CD14-positive monocyte (primary cell): Measurements from ENCODE around the gene FBN1. TPM values are rescaled to one million over a fixed set of nuclear protein-coding genes. Genes with fewer than 3 reads are reported as not detected.

ENCODE experiments used
- DNase-seq, 3 donors: peaks; one replicate each; pipeline ENCODE4 v3.0.0-alpha.2; 2011 to 2022
- H2AFZ ChIP-seq: 2 replicates; pipeline ENCODE4 v1.6.0; 2012; ENCODE audit warnings: mild to moderate bottlenecking, low read depth, low read length, inconsistent platforms; ENCODE audit not compliant: insufficient read depth, poor library complexity, severe bottlenecking
- H3K27ac ChIP-seq, 2 donors: 1 replicate in 1 of 2; 2 replicates in 1 of 2; pipeline ENCODE4 v1.5.1; 2012 to 2013; ENCODE audit warnings: low read length in 2 of 2, control low read depth in 1 of 2, inconsistent platforms in 1 of 2, low read depth in 1 of 2, mild to moderate bottlenecking in 1 of 2
- H3K27me3 ChIP-seq, 2 donors: one replicate each; pipeline versions ENCODE4 v1.6.0 to v1.6.1; 2011 to 2013; ENCODE audit warnings: low read length in 2 of 2; ENCODE audit not compliant: control insufficient read depth in 2 of 2, insufficient read depth in 2 of 2
- H3K36me3 ChIP-seq, 2 donors: replicated peaks in 1 of 2; 1 replicate in 1 of 2; 2 replicates in 1 of 2; pipeline versions ENCODE4 v1.5.1 to v1.6.1; 2012 to 2013; ENCODE audit warnings: low read length in 2 of 2, control low read depth in 1 of 2, inconsistent platforms in 1 of 2, mild to moderate bottlenecking in 1 of 2; ENCODE audit not compliant: insufficient read depth in 2 of 2, control insufficient read depth in 1 of 2
- H3K4me1 ChIP-seq, 2 donors: 1 replicate in 1 of 2; 2 replicates in 1 of 2; pipeline versions ENCODE4 v1.5.1 to v1.6.1; 2012 to 2013; ENCODE audit warnings: low read length in 2 of 2, control low read depth in 1 of 2, inconsistent platforms in 1 of 2, mild to moderate bottlenecking in 1 of 2, moderate library complexity in 1 of 2; ENCODE audit not compliant: insufficient read depth in 2 of 2, control insufficient read depth in 1 of 2
- H3K4me2 ChIP-seq: replicated peaks from 2 replicates; pipeline ENCODE3; 2012; ENCODE audit warnings: low read length, moderate library complexity, mild to moderate bottlenecking; ENCODE audit not compliant: poor library complexity, severe bottlenecking; ENCODE audit errors: extremely low read depth
- H3K4me3 ChIP-seq, 3 experiments: fragments of 200-600 bp in 1 of 3; sonication (generic) in 1 of 3; replicated peaks in 1 of 3; 1 replicate in 2 of 3; 2 replicates in 1 of 3; pipeline ENCODE4 v1.5.1; 2011 to 2013; ENCODE audit warnings: low read length in 3 of 3, mild to moderate bottlenecking in 3 of 3, control low read depth in 2 of 3, low read depth in 2 of 3, inconsistent platforms in 1 of 3, moderate library complexity in 1 of 3
- H3K79me2 ChIP-seq: 2 replicates; pipeline ENCODE4 v1.6.0; 2012; ENCODE audit warnings: mild to moderate bottlenecking, control low read depth, inconsistent platforms, low read length, moderate library complexity; ENCODE audit not compliant: insufficient read depth
- H3K9ac ChIP-seq: 2 replicates; pipeline ENCODE4 v1.6.0; 2017; ENCODE audit warnings: low read length, mild to moderate bottlenecking; ENCODE audit not compliant: insufficient read depth, poor library complexity, severe bottlenecking
- H3K9me3 ChIP-seq, 2 donors: replicated peaks in 1 of 2; 1 replicate in 1 of 2; 2 replicates in 1 of 2; pipeline versions ENCODE4 v1.5.1 to v1.6.1; 2012 to 2013; ENCODE audit warnings: low read length in 2 of 2, control low read depth in 1 of 2; ENCODE audit not compliant: control insufficient read depth in 1 of 2, insufficient read depth in 1 of 2
- H4K20me1 ChIP-seq: 2 replicates; pipeline ENCODE4 v1.6.0; 2012; ENCODE audit warnings: mild to moderate bottlenecking, low read length, control low read depth, moderate library complexity; ENCODE audit not compliant: insufficient read depth
- H3K27ac Mint-ChIP-seq, 7 donors: one replicate each; pipeline ENCODE4 v1.8.0; 2020; ENCODE audit warnings: mild to moderate bottlenecking in 7 of 7, mixed read lengths in 7 of 7, moderate library complexity in 6 of 7, inconsistent platforms in 2 of 7
- H3K27me3 Mint-ChIP-seq, 3 donors: one replicate each; pipeline ENCODE4 v1.8.0; 2021 to 2022; ENCODE audit warnings: low read depth in 3 of 3, mild to moderate bottlenecking in 3 of 3, mixed read lengths in 3 of 3, moderate library complexity in 3 of 3, inconsistent platforms in 1 of 3
- H3K36me3 Mint-ChIP-seq, 2 donors: one replicate each; pipeline ENCODE4 v1.8.0; 2020; ENCODE audit warnings: mixed read lengths in 2 of 2, inconsistent platforms in 1 of 2, mild to moderate bottlenecking in 1 of 2
- H3K4me1 Mint-ChIP-seq: one replicate; pipeline ENCODE4 v1.8.0; 2020; ENCODE audit warnings: mild to moderate bottlenecking, mixed read lengths
- H3K4me3 Mint-ChIP-seq, 2 donors: one replicate each; pipeline ENCODE4 v1.8.0; 2020; ENCODE audit warnings: mild to moderate bottlenecking in 2 of 2, mixed read lengths in 2 of 2, moderate library complexity in 1 of 2
- H3K9me3 Mint-ChIP-seq, 7 donors: one replicate each; pipeline ENCODE4 v1.8.0; 2020 to 2022; ENCODE audit warnings: mixed read lengths in 7 of 7, mild to moderate bottlenecking in 6 of 7, moderate library complexity in 6 of 7, inconsistent platforms in 2 of 7
- CTCF ChIP-seq: fragments of 200-600 bp; IDR thresholded peaks from one replicate; pipeline ENCODE4 v1.8.0; 2022; ENCODE audit warnings: antibody characterized with exemption, mild to moderate bottlenecking
- WGBS: methylation state at CpG from one replicate; pipeline ENCODE4 v1.1.5; 2013; ENCODE audit warnings: missing lambda C conversion rate; ENCODE audit not compliant: insufficient coverage; 5-methylcytosine and 5-hydroxymethylcytosine counted together
- intact Hi-C, 2 donors: fragments of 100-400 bp; cut with micrococcal nuclease; formaldehyde crosslinking; loops; one replicate each; pipeline versions ENCODE4 v1.15.0 to v1.15.1; 2023
- polyA plus RNA-seq, 3 donors: library from polyadenylated mRNA; depleted of rRNA in 1 of 3; unstranded in 2 of 3; stranded (reverse) in 1 of 3; fragments of 300-500 nt in 2 of 3; fragments of >200 nt in 1 of 3; fragmentation: Illumina TruSeq in 2 of 3; gene quantifications; 1 replicate in 2 of 3; 2 replicates in 1 of 3; pipeline ENCODE4 v1.2.3, GENCODE V29; 2012 to 2021

Gene FBN1
- polyA plus RNA-seq, 3 donors, result 0.29 TPM; not detected in 2

GRCh38 chr15:48447657-48448056 is 197.9 kb downstream of the FBN1 start:
- intact Hi-C loops, result no loop called here
- Histone ChIP-seq H3K27ac (no peak overlapping the region), H3K9ac (no peak overlapping the region), H3K36me3 (no peaks in the 10 kb centered on the region), H3K9me3 (no peaks in the 10 kb centered on the region), H3K4me1 (no peaks in the 10 kb centered on the region), H3K4me3 (no peak overlapping the region), H3K79me2 (no peaks in the 10 kb centered on the region), H3K4me2 (no peak overlapping the region), H2AFZ (no peak overlapping the region), H4K20me1 (no peaks in the 10 kb centered on the region), H3K27me3 (no peaks in the 10 kb centered on the region)
- Mint-ChIP-seq H3K9me3 (no peaks in the 10 kb centered on the region), H3K4me3 (no peak overlapping the region), H3K4me1 (peaks cover 3% of the 10 kb centered on the region), H3K36me3 (no peaks in the 10 kb centered on the region), H3K27me3 (no peaks in the 10 kb centered on the region), H3K27ac (no peak overlapping the region)
- DNase-seq, result no peak
- no peak for TF ChIP-seq CTCF
- WGBS, result no CpG with 5 or more reads among the region's 1 CpG

GRCh38 chr15:48447058-48447457 is 198.5 kb downstream of the FBN1 start:
- no peaks in the 10 kb centered on the region for H3K36me3 ChIP-seq
- peaks cover 0 to 2% (median 0%) of the 10 kb centered on the region in 7 donors for H3K9me3 Mint-ChIP-seq
- H3K27me3 ChIP-seq, result no peaks in the 10 kb centered on the region
- no peaks in the 10 kb centered on the region for H3K9me3 ChIP-seq
- H3K79me2 ChIP-seq, result no peaks in the 10 kb centered on the region
- no peak overlapping the region for H3K4me2 ChIP-seq
- H3K4me1 ChIP-seq, result no peaks in the 10 kb centered on the region
- H4K20me1 ChIP-seq, result no peaks in the 10 kb centered on the region
- no peaks in the 10 kb centered on the region for H3K27me3 Mint-ChIP-seq
- no peak overlapping the region for H3K27ac Mint-ChIP-seq
- TF ChIP-seq CTCF, result no peak
- no peak overlapping the region for H3K27ac ChIP-seq
- H3K4me3 Mint-ChIP-seq, result no peak overlapping the region
- peaks cover 3% of the 10 kb centered on the region for H3K4me1 Mint-ChIP-seq
- WGBS, result no CpG with 5 or more reads among the region's 1 CpG
- intact Hi-C loops, result no loop called here
- H2AFZ ChIP-seq, result no peak overlapping the region
- no peak overlapping the region for H3K4me3 ChIP-seq
- no peak overlapping the region for H3K9ac ChIP-seq
- H3K36me3 Mint-ChIP-seq, result no peaks in the 10 kb centered on the region
- DNase-seq, result no peak
